C1 segment of cervical spinal cord (tissue), 14 donors: ENCODE measurements around the gene OLFM4.

Source experiments
- DNase-seq, 14 donors: peaks; one replicate each; lab custom pipeline; 2025; lab: John Stamatoyannopoulos, UW

Gene OLFM4

GRCh38 chr13:53014495-53015443 lies 13.8 kb upstream of the OLFM4 start:
- no peak for DNase-seq

DNA sequence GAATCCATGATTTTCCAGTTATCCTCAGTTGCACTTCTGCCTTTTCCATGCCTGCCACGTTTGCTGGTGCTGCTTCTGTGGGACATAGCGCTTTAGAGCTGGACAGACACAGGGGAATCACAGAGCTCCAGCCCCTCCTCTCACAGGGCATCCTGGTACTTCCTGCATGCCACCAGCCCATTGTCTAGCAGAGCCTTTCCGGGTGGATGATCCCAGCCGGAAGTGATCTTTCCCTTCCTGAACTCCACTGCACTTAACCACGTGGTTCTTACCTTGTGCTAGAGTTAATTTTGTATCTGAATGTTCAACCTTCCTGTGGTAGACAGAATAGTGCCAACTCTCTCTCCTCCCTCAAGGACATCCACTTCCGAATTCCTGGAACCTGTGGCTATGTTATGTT lies 12.6 kb upstream of the OLFM4 start:
- no peak for DNase-seq

- DNase-seq, result no peak
These were observed 11.1 kb upstream of the OLFM4 start for GRCh38 chr13:53017433-53017970.

DNA sequence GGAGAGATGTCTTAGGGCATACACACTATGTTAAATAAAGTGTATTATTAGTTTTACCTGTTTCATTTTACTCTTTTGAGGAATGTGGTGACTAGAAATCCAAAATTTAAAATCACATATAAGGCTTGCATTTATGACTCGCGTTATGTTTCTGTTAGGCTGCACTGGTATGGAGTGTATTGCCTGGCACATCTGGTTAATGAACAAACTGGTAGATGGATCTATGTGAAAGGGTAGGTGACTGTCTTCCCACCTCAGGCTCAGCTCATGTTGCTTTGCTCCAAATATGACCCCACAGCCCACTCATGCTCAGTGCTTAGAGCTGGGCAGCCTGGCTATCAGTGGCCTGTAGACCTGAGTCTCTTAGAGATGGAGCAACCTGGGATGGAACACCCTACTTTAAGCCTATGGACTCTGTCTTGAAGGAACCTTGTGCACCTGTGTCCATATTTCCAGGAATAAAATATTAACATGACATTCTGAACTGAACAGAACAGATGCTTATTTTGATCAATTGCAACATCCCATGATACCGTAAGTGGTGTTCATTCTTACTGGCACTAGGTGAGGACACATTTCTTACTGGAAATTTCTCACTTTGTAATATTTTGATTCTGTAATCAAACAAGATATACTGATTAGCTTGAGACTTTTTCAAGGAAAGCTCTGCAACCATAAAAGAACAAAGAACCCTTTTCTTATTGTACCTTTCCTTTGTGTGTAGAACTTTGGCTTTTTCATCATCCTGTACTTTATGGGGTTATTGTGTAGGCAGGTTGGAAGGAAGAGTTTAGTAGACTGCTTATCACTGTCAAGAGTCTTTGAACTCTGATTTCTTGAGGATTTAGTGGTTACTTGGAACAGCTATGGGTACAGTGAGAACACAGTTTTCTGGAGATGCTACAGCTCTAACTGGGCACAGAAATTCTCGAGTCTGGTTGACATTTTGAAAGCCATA lies 9.6 kb upstream of the OLFM4 start:
- DNase-seq, result no peak

- no peak for DNase-seq
These were observed 7.8 kb upstream of the OLFM4 start for GRCh38 chr13:53020764-53021335.

DNA sequence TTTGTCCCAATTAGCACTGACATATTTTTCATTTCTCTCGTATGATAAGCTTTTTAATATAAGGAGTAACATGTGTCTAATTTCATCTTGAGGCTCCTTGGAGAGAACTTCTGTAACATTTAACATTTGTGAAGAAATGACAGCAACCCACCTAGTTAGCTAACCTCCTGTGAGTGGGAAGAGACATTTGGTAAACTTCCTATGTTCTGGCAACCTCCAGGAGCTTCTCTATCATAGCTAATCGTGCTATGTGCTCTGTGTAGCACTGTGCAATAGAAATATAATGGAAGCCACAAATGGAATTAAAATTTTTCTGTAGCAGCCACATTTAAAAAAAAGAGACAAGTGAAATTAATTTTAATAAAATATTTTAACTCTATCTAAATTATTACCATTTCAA lies 5.4 kb upstream of the OLFM4 start:
- DNase-seq, result no peak

DNA sequence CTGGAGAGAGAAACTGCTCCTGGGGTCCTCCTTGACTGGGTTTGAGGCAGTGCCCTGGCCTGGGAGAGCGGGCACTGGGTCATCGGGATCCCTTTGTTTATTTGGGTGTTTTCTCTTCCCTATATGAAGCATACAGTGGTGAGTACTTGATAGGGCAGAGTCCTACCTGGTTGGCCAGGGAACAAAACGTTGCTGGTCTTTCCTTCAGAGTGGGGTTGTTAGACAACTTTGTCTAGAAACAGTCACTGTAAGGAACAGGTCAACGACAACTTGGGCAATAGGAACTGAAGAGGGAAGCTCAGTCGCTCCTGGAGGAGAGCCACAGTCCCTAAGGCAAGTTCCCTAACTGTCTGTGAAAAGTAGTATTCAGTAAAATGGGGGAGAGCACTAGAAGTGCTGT lies 550 bp upstream of the OLFM4 start:
- no peak for DNase-seq

GRCh38 chr13:53032849-53033248 lies 4.2 kb downstream of the OLFM4 start:
- DNase-seq, result no peak

DNA sequence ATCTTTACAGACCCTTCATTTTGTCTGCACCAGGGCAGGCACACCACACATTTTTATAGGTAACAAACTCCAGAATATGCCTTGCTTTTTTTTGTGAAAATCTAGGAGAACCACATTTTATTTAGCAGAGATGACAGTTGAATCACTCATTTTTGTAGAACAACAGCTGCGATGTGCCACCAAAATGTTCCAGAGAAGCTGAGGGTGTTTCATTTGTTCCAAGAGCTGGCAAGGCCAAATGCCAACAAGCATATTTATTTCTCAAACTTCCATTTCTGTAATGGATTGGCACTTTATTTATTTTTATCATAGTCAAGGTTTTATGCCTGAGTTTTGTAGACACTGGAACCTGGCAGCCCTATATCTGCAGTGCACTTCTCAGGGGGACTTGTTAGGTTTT lies 10.4 kb downstream of the OLFM4 start:
- no peak for DNase-seq

- no peak for DNase-seq
These were observed 13.4 kb downstream of the OLFM4 start for GRCh38 chr13:53041968-53042516.

DNA sequence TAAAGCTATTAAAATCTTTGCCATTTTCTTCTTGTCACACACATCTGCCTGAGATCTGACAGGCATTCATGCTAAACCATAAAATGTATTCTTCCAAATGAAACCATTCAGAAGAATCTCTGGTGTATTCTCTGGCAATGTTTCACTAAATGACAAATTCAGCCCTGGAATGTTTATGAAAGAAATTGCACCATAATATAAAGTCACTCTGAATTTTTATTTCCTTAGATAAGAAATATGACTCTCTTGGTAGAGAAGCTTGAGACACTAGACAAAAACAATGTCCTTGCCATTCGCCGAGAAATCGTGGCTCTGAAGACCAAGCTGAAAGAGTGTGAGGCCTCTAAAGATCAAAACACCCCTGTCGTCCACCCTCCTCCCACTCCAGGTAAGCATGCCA lies 14.3 kb downstream of the OLFM4 start:
- no peak for DNase-seq

- no peak for DNase-seq
These were observed 14.8 kb downstream of the OLFM4 start for GRCh38 chr13:53043398-53043797.

- DNase-seq, result no peak
These were observed 16.6 kb downstream of the OLFM4 start for GRCh38 chr13:53045189-53045588.

DNA sequence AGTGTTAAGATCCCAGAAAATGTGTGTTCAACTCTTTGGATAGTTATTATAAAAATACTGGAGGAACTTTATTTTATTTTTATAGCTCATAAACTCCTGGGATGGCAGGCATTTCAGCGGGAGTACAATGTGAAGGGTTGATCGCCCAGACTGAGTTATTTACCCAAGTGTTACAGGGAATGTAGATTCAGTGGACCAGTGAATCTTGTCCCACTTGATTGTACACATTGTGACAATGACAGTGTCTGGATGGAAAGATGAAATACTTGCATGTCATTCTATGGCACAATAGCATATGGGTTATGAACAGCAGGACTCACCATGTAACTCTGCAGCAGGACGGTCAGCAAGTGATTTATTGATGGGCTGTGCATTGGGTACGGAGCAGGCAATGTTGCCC lies 20.3 kb downstream of the OLFM4 start:
- DNase-seq, result no peak

- no peak for DNase-seq
These were observed 21.5 kb downstream of the OLFM4 start for GRCh38 chr13:53050151-53050550.

DNA sequence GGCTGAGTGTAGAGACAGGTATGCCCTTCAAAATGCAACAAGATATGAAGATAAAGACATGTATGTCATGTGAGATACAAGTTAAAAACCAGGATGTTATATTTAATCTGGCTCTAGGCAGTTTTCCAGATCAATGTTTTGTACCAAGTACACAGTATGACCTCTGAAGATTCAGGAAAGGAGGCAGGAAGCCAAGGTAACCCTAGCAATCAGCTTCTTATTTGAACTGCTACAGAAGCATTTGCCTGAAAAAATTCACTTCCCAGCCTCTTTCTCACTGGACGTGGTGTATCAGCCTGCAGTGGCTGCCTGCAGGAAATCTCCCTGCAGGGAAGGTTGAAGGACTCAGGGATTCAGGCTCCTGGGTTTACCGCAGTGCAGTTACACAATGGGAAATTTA lies 24.1 kb downstream of the OLFM4 start:
- DNase-seq, result peak in 1 of 14 donors; percentile 1

DNA sequence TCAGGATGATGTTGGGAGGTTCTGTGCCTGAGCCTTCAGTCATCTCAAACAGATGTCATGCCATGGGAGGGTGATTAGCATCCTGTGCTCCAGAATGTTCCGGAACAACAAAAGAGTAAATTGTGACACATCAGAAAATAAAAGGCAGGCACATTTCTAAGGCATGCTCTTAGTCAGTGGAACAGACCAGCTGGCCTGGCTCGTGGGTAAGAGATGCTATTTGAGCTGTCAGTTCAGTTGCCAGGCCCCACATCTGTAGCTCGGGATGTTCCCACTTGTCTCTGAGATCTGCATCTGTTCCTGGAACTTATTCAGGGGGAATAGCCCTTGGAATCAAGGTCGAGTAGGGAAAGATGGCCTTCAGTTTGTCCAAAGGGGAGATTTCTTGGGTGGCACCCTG lies 26.0 kb downstream of the OLFM4 start:
- no peak for DNase-seq

GRCh38 chr13:53058065-53058679 lies 29.6 kb downstream of the OLFM4 start:
- DNase-seq, result no peak

DNA sequence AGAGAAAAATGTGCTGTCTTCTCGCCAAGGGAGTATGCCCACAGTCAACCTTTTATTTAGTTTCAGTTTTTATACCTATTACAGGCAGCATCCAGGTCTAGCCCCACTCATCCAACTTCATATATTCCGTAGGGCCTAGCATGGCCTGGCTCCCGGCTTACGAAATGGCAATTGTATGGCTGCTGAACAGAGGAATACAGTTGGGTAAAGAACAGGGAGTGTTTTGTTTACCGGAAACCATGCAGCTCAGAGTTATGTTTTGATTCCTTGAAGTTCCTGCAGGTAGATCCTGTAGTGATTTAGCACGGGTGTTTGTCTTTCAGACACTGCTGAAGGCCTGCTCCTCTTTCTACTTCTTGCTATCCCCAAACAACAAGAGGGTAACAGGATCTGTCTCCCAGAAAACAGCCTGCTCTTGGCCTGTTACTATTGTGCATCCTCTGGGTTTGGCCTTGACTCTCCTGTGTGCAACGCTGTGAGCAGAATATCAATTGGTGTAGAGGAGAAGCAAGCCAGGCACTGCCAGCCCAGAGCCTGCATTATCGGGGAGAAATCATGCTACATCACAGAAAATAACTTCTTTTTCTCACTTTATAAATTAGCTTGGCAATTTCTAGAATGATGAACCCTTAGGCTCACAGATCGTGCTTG lies 32.4 kb downstream of the OLFM4 start:
- peak in 3 of 14 donors; percentile 11 to 42 (median 39) for DNase-seq

GRCh38 chr13:53064731-53065130 lies 36.1 kb downstream of the OLFM4 start:
- no peak for DNase-seq
